ENCODE data around the gene NCOA7. TPM values are rescaled to one million over a fixed set of nuclear protein-coding genes. Genes with fewer than 3 reads are reported as not detected.

NCOA7 gene
- total RNA-seq, 1 experiment from 2014 or later, result 14.4 TPM

- Mint-ChIP-seq H3K9me3 (no peaks in the 10 kb centered on the region), H3K36me3 (no peaks in the 10 kb centered on the region), H3K4me3 (no peak overlapping the region), H3K4me1 (peaks cover 26% of the 10 kb centered on the region), H3K27ac (no peak overlapping the region), H3K27me3 (ENCODE audit: low read depth) (no peaks in the 10 kb centered on the region)
- DNase-seq (ENCODE audit: low spot score), result no peak
- no peak for ATAC-seq
- CTCF ChIA-PET, result interaction anchor here (1.2 to 1.5 kb wide), 2 partner anchors 95 to 161 kb away, joined by 3 read pairs; partner anchors contain the start of gene HINT3
- TF ChIP-seq ATF1 (CRISPR knock-in tag; IDR thresholded peaks at IDR 0.05) (no peak), ELF4 (CRISPR knock-in tag; IDR thresholded peaks at IDR 0.05; ENCODE audit: low read depth) (no peak)
- POLR2A ChIA-PET, result no interaction called here
These were observed 3.8 kb downstream of the NCOA7 start for GRCh38 chr6:125794342-125795137.

DNA sequence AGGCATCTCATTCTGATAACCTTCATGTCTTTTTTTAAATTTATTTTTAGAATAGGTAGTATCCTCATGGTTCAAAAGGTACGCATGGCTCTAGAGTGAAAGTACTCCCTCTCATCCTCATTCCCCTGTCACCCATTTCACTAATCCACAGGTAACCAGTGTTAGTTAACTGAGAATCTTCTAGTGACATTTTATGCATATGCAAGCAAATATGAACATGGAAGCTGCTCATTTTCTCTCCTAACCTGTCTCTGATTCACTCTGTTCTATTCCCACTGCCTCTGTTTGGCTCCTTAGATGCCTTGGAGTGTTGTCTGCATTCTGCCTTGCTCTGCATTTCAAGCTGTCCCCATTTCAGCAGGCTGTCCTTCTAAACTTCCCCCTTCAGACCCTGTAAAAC, 4.5 kb downstream of the NCOA7 start:
- peaks cover 21% of the 10 kb centered on the region for H3K4me1 Mint-ChIP-seq
- no peak for TF ChIP-seq CBFB (CRISPR knock-in tag; IDR thresholded peaks at IDR 0.05; ENCODE audit: low read depth)
- no peak for TF ChIP-seq ATF1 (CRISPR knock-in tag; IDR thresholded peaks at IDR 0.05)
- TF ChIP-seq ZNF232 (CRISPR knock-in tag; IDR thresholded peaks at IDR 0.05), result no peak
- no peak for TF ChIP-seq GTF2I (CRISPR knock-in tag; conservative IDR thresholded peaks at IDR 0.05)
- TF ChIP-seq SMAD3 (CRISPR knock-in tag; IDR thresholded peaks at IDR 0.05; ENCODE audit: borderline replicate concordance), result no peak
- POLR2A ChIA-PET, result no interaction called here
- H3K27me3 Mint-ChIP-seq (ENCODE audit: low read depth), result no peaks in the 10 kb centered on the region
- no peaks in the 10 kb centered on the region for H3K36me3 Mint-ChIP-seq
- no peaks in the 10 kb centered on the region for H3K9me3 Mint-ChIP-seq
- CTCF ChIA-PET, result interaction anchor here (1.5 kb wide), 1 partner anchor 161 kb away, joined by 3 read pairs; the partner anchor contains the start of gene HINT3
- DNase-seq (ENCODE audit: low spot score) (no peak), ATAC-seq (no peak)
- no peak overlapping the region for H3K4me3 Mint-ChIP-seq
- no peak overlapping the region for H3K27ac Mint-ChIP-seq

- Mint-ChIP-seq H3K9me3 (no peaks in the 10 kb centered on the region), H3K4me1 (peaks cover 15% of the 10 kb centered on the region), H3K27me3 (ENCODE audit: low read depth) (no peaks in the 10 kb centered on the region), H3K4me3 (no peak overlapping the region), H3K27ac (peak overlapping the region; percentile 58; the same call in 1 of the 2 replicates), H3K36me3 (no peaks in the 10 kb centered on the region)
- no peak for ATAC-seq
- CTCF ChIA-PET, result interaction anchor here (1.0 to 1.3 kb wide), 2 partner anchors 108 to 109 kb away, joined by 3 read pairs; no protein-coding TSS in a partner anchor
- DNase-seq (ENCODE audit: low spot score), result no peak
- POLR2A ChIA-PET, result no interaction called here
- no peak for TF ChIP-seq ZNF423 (CRISPR knock-in tag; IDR thresholded peaks at IDR 0.05)
- TF ChIP-seq NFYB (CRISPR knock-in tag; conservative IDR thresholded peaks at IDR 0.05; ENCODE audit: low read depth), result no peak
- TF ChIP-seq GRHL2 (CRISPR knock-in tag; IDR thresholded peaks at IDR 0.05; ENCODE audit: insufficient replicate concordance, severe bottlenecking), result no peak
- TF ChIP-seq OVOL2 (CRISPR knock-in tag; IDR thresholded peaks at IDR 0.05; ENCODE audit: borderline replicate concordance), result no peak
- TF ChIP-seq PRRX2 (CRISPR knock-in tag; IDR thresholded peaks at IDR 0.05), result no peak
- TF ChIP-seq ATF1 (CRISPR knock-in tag; IDR thresholded peaks at IDR 0.05), result no peak
- no peak for TF ChIP-seq NR1H2 (CRISPR knock-in tag; IDR thresholded peaks at IDR 0.05)
- no peak for TF ChIP-seq ZBTB21 (CRISPR knock-in tag; IDR thresholded peaks at IDR 0.05; ENCODE audit: borderline replicate concordance)
- no peak for TF ChIP-seq SMAD4 (CRISPR knock-in tag; IDR thresholded peaks at IDR 0.05)
- TF ChIP-seq FOXP1 (CRISPR knock-in tag; IDR thresholded peaks at IDR 0.05; ENCODE audit: borderline replicate concordance), result no peak
- TF ChIP-seq, protein P1, sequence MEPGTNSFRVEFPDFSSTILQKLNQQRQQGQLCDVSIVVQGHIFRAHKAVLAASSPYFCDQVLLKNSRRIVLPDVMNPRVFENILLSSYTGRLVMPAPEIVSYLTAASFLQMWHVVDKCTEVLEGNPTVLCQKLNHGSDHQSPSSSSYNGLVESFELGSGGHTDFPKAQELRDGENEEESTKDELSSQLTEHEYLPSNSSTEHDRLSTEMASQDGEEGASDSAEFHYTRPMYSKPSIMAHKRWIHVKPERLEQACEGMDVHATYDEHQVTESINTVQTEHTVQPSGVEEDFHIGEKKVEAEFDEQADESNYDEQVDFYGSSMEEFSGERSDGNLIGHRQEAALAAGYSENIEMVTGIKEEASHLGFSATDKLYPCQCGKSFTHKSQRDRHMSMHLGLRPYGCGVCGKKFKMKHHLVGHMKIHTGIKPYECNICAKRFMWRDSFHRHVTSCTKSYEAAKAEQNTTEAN (CRISPR knock-in tag; IDR thresholded peaks at IDR 0.05), result no peak
These were observed 6.5 kb downstream of the NCOA7 start for GRCh38 chr6:125797120-125797885.

DNA sequence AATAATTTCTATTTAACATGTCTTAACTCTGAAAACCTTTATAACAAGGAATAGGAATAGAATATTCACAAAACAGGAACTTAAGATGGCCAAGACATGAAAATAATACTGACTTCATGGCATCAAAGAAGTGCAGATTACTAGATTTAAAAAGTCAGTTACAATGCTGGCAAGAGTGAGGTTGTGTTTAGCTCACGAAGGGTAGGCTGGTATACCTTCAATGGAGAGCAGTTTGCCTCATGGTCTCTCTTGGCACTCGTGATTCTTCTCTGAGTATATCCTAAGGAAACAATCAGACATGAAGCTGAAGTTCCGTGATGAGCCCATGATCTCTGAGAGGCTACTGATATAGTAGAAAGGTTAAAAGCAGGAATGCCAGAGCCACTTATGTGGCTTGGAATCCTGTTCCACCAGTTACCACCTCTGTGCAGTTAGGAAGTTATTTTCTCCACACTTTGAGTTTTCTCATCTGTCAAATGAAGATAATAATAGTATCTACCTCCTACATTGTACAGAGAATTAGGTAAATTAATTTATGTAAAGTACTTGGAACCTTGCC, 7.2 kb downstream of the NCOA7 start:
- Mint-ChIP-seq H3K36me3 (no peaks in the 10 kb centered on the region), H3K27me3 (ENCODE audit: low read depth) (no peaks in the 10 kb centered on the region), H3K4me3 (no peak overlapping the region), H3K9me3 (no peaks in the 10 kb centered on the region), H3K27ac (no peak overlapping the region), H3K4me1 (peaks cover 9% of the 10 kb centered on the region)
- DNase-seq (ENCODE audit: low spot score) (no peak), ATAC-seq (no peak)
- POLR2A ChIA-PET, result no interaction called here
- CTCF ChIA-PET, result interaction anchor here (1.0 to 1.3 kb wide), 2 partner anchors 107 to 108 kb away, joined by 3 read pairs; no protein-coding TSS in a partner anchor
- TF ChIP-seq ZMAT4 (CRISPR knock-in tag; IDR thresholded peaks at IDR 0.05) (no peak), CBFB (CRISPR knock-in tag; IDR thresholded peaks at IDR 0.05; ENCODE audit: low read depth) (no peak), TP53 (CRISPR knock-in tag; IDR thresholded peaks at IDR 0.05) (no peak), STAT6 (CRISPR knock-in tag; conservative IDR thresholded peaks at IDR 0.05; ENCODE audit: low read depth) (no peak), CTCF (IDR thresholded peaks at IDR 0.05) (no peak), ESRRA (CRISPR knock-in tag; IDR thresholded peaks at IDR 0.05; ENCODE audit: borderline replicate concordance) (no peak)
